H1 (cell line): Measurements from ENCODE around the gene TENT4A. TPM values are rescaled to one million over a fixed set of nuclear protein-coding genes. Genes with fewer than 3 reads are reported as not detected.

Experiments used
- CHD7 ChIP-seq: fragments of 300-600 bp; sonication (generic); IDR thresholded peaks from 2 replicates; pipeline ENCODE4 v1.7.1; 2012; ENCODE audit warnings: low read length, moderate library complexity, mild to moderate bottlenecking, inconsistent platforms; ENCODE audit not compliant: insufficient replicate concordance
- HDAC6 ChIP-seq: IDR thresholded peaks from one replicate; pipeline ENCODE4 v1.7.1; 2012; ENCODE audit warnings: low read depth, mild to moderate bottlenecking, inconsistent platforms, low read length, moderate library complexity
- SIRT6 ChIP-seq: IDR thresholded peaks from one replicate; pipeline ENCODE4 v1.7.1; 2012; ENCODE audit warnings: low read length, inconsistent platforms
- polyA plus RNA-seq, 7 experiments: library from polyadenylated mRNA; depleted of rRNA in 3 of 7; stranded (reverse) in 5 of 7; unstranded in 2 of 7; fragments of >200 nt in 5 of 7; fragments of 200-250 nt in 2 of 7; gene quantifications; 1 replicate in 5 of 7; 2 replicates in 1 of 7; 4 replicates in 1 of 7; pipeline versions ENCODE4 v1.2.1 to v1.2.3, GENCODE V29; 2011 to 2013; ENCODE audit warnings: missing spikeins in 2 of 7, mixed read lengths in 2 of 7
- total RNA-seq: library from RNA; stranded (reverse); fragmentation: NEBNext Ultra II Directional; extraction: Animal tissue kit (Norgen Biotek cat#: 25700); gene quantifications from 2 replicates; pipeline ENCODE4 v1.2.1, GENCODE V29; 2021

TENT4A gene
- total and polyA plus RNA-seq, 2 of the 8 experiments (the other 6 are each of a cell fraction or from before 2014, with no cell fraction given), result 8.9 to 25.1 TPM

GRCh38 chr5:6743161-6743560 lies 29.9 kb downstream of the TENT4A start (continued):
- no peak for TF ChIP-seq CHD7
- TF ChIP-seq SIRT6, result no peak
- TF ChIP-seq HDAC6, result no peak
